GM19193 (cell line): Measurements from ENCODE around the gene SMCHD1.

Experiments
- POLR2A ChIP-seq: IDR thresholded peaks from 4 replicates; pipeline ENCODE4 v1.6.1; 2011; ENCODE audit not compliant: insufficient read depth, insufficient read length; ENCODE audit errors: extremely low read depth

The SMCHD1 gene

DNA sequence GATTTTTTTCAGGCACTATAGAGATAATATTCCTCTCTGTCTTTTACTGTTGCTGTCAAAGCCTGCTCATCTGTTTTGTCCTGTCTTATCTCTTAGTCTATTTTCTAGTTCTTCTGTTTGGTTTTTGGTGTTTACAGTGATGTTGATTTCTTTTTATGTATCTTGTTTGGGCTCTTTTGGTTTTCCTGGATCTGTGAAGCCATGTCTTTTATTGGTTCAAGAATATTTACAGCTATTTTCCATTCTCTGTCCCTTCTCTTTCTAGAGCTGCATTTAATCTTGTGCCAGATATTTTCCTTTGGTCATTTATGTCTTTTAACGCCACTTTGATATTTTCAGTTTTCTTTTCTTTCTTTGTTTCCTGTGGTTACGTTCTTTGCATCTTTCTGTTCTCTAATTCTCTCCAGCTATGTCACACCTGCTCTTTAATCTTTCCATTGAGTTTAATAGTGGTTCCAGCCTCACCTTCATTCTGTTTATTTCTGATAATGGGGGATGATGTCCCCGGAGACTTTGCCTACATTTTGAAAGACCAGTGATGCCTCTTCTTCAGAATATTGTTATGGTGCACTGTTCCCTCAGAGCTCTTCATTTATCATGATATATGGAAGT lies 32.0 kb downstream of the SMCHD1 start:
- no peak for TF ChIP-seq POLR2A

DNA sequence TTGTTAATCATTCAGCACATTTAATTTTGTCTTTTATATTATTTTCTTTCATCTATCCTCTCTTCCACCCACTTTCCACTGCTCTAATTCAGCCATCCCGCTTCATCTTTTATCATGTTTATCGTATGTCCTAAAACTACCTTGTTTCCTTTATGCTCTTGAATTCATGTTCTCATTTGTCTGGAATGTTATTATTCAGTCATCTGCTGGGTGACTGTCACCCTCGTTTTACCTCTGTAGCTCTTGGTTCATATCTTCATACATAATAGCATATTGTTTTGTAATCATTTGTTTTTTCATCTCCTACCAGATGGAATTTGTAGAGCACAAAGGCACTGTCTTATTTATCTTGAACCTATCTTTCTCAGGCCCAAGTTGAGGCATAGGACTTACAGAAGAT lies 37.0 kb downstream of the SMCHD1 start:
- no peak for TF ChIP-seq POLR2A

DNA sequence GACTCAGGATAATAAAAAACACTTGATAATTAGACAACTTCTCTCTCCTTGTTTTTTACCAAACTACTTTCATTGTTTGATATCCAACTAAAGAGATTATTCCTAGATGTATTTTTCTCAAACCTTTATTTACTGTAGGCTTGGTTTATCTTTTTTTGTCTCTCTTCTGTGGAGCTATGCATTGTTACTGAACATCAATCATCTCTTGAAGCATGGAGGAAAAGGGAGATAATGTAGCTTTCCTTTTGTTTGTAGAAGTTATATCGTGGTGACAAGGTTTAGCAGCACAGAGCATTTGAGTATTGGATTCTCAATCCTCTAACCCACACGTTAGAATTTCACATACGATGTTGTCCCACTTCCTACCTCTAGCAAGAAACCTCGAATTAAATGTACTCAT lies 41.7 kb downstream of the SMCHD1 start:
- no peak for TF ChIP-seq POLR2A

DNA sequence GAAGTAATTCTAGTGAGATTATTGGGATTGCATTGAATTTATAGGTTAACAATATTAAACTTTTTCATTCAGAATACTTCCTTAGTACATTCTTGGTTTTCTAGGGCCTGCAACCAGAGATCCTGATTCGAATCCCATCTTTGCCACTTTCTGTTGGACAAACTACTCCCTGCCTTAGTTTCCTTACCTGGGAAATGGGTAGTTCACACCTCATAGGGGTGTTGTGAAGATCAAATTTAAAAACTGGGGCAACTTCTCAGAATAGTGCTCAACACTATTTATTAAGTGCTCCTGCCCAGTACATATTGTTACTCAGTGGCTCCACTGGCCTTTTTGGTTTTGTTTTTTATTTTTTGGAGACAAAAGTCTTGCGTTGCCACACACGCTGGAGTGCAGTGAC lies 43.5 kb downstream of the SMCHD1 start:
- no peak for TF ChIP-seq POLR2A

GRCh38 chr18:2704541-2704940 lies 49.0 kb downstream of the SMCHD1 start:
- TF ChIP-seq POLR2A = no peak

DNA sequence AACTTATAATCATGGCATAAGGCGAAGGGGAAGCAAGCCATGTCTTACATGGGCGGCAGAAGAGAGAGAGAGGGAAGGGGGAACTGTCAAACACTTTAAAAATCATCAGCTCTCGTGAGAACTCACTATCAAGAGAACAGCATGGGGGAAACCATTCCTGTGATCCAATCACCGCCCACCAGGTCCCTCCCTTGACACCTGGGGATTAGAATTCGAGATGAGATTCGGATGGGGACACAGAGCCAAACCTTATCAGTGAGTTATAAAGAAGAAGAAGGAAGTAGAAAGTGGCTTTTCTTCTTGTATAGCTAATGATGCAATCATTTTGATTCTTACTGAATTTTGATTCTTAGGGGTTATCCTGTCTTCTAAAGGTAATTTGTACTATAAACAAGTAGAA lies 51.4 kb downstream of the SMCHD1 start:
- TF ChIP-seq POLR2A = no peak

DNA sequence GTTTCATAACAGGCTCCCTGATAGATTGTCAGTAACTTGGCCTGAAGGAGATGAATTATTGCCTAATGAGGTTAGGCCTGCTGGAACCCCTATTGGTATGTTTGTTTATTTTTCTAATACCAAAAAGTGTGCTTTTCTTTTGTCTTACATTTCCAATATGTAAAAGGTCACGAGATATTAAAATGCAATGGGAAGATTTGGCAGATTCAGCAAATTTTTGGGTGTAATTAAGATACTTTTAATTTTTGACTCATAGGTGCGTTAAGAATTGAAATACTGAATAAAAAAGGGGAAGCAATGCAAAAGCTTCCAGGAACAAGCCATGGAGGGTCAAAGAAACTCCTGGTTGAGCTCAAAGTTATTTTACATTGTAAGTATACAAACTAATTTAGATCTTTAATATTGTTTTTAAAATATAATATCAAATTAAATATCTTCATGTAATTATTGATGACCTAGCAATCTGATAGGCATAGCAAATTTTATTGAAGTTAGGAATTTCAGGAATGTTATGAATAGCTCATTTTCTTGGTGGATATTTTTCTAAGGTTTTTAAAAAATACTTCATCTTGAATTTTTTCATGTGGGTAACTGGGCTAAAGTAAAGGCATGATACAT lies 52.1 kb downstream of the SMCHD1 start:
- TF ChIP-seq POLR2A = no peak

- TF ChIP-seq POLR2A = no peak
Measured at GRCh38 chr18:2709316-2709715, 53.8 kb downstream of the SMCHD1 start.

DNA sequence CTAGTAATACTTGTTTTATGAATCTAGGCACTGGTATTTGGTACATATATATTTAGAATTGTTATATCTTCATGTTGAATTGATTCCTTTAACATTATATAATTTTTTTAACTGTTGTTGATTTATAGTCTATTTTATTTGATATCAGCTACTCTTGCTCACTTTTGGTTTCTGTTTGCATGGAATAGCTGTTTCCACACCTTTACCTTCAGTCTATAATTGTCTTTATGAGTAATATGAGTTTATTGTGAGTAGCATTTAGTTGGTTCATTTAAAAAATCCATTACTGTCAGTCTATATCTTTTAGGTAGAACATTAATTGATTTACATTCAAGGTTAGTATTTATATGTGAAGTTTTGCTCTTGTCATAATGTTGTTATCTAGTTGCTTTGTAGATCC lies 58.6 kb downstream of the SMCHD1 start:
- TF ChIP-seq POLR2A = no peak

GRCh38 chr18:2715990-2716389 lies 60.5 kb downstream of the SMCHD1 start:
- TF ChIP-seq POLR2A = no peak

GRCh38 chr18:2716394-2717326 lies 61.1 kb downstream of the SMCHD1 start:
- TF ChIP-seq POLR2A = no peak

GRCh38 chr18:2717407-2717806 lies 61.9 kb downstream of the SMCHD1 start:
- TF ChIP-seq POLR2A = no peak

DNA sequence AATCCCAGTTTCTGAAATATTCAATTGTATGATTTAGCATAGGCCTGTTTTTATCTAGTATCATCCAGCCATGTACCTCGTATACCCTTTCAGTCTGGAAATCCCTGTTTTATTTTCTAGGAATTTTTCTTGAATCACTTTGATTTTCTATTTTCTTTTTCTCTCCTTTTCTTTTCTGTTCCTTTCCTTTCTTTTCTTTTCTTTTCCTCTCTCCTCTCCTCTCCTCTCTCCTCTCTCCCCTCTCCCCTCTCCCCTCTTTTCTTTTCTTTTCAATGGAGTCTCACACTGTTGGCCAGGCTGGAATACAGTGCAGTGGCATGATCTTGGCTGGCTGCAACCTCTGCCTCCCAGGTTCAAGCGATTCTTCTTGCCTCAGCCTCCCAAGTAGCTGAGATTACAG lies 63.5 kb downstream of the SMCHD1 start:
- no peak for TF ChIP-seq POLR2A

DNA sequence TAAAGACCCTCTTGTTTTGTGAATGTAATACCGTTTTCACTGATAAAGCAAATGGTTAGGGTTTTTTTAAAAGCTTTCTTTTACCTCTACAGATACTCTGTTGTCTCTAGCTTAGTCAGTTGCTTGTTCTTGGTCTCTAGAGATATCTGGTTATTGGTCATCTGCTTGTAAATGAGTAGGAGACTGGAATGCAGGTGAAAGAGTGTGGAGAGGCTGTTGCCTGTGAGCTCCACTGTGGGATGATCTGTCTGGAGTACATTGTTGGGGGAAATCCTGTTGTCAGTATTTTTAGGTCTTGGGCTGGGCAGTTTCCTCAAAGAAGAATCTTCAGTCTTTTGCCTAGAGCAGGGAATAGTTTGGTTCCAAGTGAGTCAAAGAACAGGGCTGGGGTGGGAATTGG lies 67.7 kb downstream of the SMCHD1 start:
- no peak for TF ChIP-seq POLR2A

DNA sequence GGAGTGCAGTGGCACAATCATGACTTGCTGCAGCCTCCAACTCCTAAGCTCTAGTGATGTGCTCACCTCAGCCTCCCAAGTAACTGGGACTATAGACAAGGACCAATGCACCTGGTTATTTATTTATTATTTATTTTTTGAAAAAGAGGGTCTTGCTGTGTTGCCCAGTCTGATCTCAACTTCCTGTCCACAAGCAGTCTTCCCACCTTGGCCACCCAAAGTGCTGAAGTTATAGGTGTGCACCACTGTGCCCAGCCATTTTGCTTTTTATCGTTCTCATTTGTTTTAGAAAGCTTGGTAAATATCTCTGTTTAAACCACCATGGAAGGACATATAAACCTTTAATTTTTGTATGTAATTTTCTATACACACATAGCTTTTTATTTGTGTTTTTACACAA lies 74.2 kb downstream of the SMCHD1 start:
- no peak for TF ChIP-seq POLR2A

GRCh38 chr18:2736823-2737222 lies 81.3 kb downstream of the SMCHD1 start:
- TF ChIP-seq POLR2A = no peak

- TF ChIP-seq POLR2A = no peak
Measured at GRCh38 chr18:2746274-2746673, 90.7 kb downstream of the SMCHD1 start.

DNA sequence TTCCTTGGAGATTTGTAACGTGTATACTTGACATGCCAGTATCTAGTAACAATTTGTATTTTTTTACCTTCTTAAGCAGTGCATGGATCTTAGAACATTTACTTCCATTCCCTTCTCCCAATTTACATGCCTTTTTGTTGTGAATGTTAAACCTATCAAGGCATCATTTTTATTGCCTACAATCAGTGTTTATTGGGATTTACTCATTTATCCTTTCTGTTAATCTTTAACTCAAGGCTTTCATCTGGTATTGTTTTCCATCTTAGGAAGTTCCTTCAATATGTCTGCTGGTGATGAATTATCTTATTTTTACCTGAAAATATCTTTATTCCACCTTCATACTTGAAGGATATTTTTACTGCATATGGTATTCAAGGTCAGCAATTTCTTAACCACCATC lies 102.8 kb downstream of the SMCHD1 start:
- no peak for TF ChIP-seq POLR2A
